Measurements from ENCODE around the gene OR2K2. TPM values are rescaled to one million over a fixed set of nuclear protein-coding genes. Genes with fewer than 3 reads are reported as not detected.
"Not testable (repeated sequence)": the region's sequence is repeated elsewhere in the genome, so short reads cannot be mapped to it uniquely, and the experiment has no call there.

The OR2K2 gene
- total RNA-seq, 1 experiment from 2014 or later: not detected

- intact Hi-C loops (cut with micrococcal nuclease; ENCODE audit: unreplicated experiment): no loop called here
- Histone ChIP-seq H3K27ac (no peak overlapping the region), H3K4me2 (no peak overlapping the region), H3K4me1 (replicated peaks; ENCODE audit: insufficient read depth) (no peaks in the 10 kb centered on the region), H3K4me3 (no peak overlapping the region), H3K27me3 (ENCODE audit: insufficient read depth, low read depth) (no peaks in the 10 kb centered on the region), H3K36me3 (ENCODE audit: low read depth) (no peaks in the 10 kb centered on the region), H3K79me2 (ENCODE audit: low read depth) (no peaks in the 10 kb centered on the region), H3K9me3 (ENCODE audit: insufficient read depth, low read depth) (0 out of 2 replicates have a peak, but pooled peaks cover 3% of the 10 kb centered on the region), H3F3A (ENCODE audit: insufficient read depth, low read depth) (no peaks in the 10 kb centered on the region), H3K9me2 (ENCODE audit: insufficient read depth) (no peaks in the 10 kb centered on the region), H2AFZ (no peak overlapping the region), H4K20me1 (ENCODE audit: insufficient read depth) (no peaks in the 10 kb centered on the region)
- CTCF ChIA-PET: no interaction called here
- no peak for DNase-seq
- no peak for TF ChIP-seq EZH2 (IDR thresholded peaks at IDR 0.05; ENCODE audit: low read depth)
- no peak for TF ChIP-seq CTCF (conservative IDR thresholded peaks at IDR 0.05)
- BruUV-seq (replicated peaks): no TSS peak
- POLR2A ChIA-PET (ENCODE audit: unreplicated experiment): interaction anchor here (0.6 kb wide), 1 partner anchor 259 kb away, joined by 4 read pairs; no protein-coding TSS in a partner anchor
These were observed 9.4 kb downstream of the OR2K2 start for GRCh38 chr9:111320631-111321030.

DNA sequence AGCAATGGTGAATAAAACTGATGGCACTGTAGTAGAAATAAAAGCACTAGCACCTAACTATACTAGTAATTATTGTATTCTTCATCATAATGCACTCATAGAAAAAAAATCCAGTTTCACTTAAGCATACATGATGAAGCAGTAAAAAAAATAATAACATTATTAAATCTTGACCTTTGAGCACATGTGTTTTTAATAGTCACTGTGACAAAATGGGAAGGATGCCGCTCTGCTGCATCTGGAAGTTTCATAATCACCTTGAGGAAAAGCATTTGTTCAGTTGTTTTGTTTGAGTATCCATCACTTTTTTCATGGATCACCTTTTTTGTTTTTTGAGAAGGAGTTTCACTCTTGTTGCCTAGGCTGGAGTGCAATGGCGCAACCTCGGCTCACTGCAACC lies 13.2 kb downstream of the OR2K2 start:
- H4K20me1 ChIP-seq (ENCODE audit: insufficient read depth): no peaks in the 10 kb centered on the region
- ChIA-PET CTCF (interaction anchor here (0.6 kb wide), 1 partner anchor 674 kb away, joined by 5 read pairs; no protein-coding TSS in a partner anchor), POLR2A (ENCODE audit: unreplicated experiment) (no interaction called here)
- no peaks in the 10 kb centered on the region for H3F3A ChIP-seq (ENCODE audit: insufficient read depth, low read depth)
- no peaks in the 10 kb centered on the region for H3K27me3 ChIP-seq (ENCODE audit: insufficient read depth, low read depth)
- 0 out of 2 replicates have a peak, but pooled peaks cover 3% of the 10 kb centered on the region for H3K9me2 ChIP-seq (ENCODE audit: insufficient read depth)
- H3K9me3 ChIP-seq (ENCODE audit: insufficient read depth, low read depth): 0 out of 2 replicates have a peak, but pooled peaks cover 3% of the 10 kb centered on the region
- intact Hi-C loops (cut with micrococcal nuclease; ENCODE audit: unreplicated experiment): no loop called here
- TF ChIP-seq CTCF (conservative IDR thresholded peaks at IDR 0.05) (no peak), EZH2 (IDR thresholded peaks at IDR 0.05; ENCODE audit: low read depth) (no peak)
- no peak for DNase-seq
- no peaks in the 10 kb centered on the region for H3K4me1 ChIP-seq (replicated peaks; ENCODE audit: insufficient read depth)
- BruUV-seq (replicated peaks): no TSS peak
- H3K27ac ChIP-seq: no peak overlapping the region
- no peaks in the 10 kb centered on the region for H3K36me3 ChIP-seq (ENCODE audit: low read depth)
- H3K4me2 ChIP-seq: no peak overlapping the region
- H3K79me2 ChIP-seq (ENCODE audit: low read depth): no peaks in the 10 kb centered on the region
- H3K4me3 ChIP-seq: no peak overlapping the region
- no peak overlapping the region for H2AFZ ChIP-seq

GRCh38 chr9:111305914-111306313 lies 24.1 kb downstream of the OR2K2 start:
- no TSS peak for BruUV-seq (replicated peaks)
- intact Hi-C loops (cut with micrococcal nuclease; ENCODE audit: unreplicated experiment): no loop called here
- H3K79me2 ChIP-seq (ENCODE audit: low read depth): no peaks in the 10 kb centered on the region
- no peaks in the 10 kb centered on the region for H3F3A ChIP-seq (ENCODE audit: insufficient read depth, low read depth)
- no peak overlapping the region for H3K4me3 ChIP-seq
- no peaks in the 10 kb centered on the region for H3K4me1 ChIP-seq (replicated peaks; ENCODE audit: insufficient read depth)
- TF ChIP-seq EZH2 (IDR thresholded peaks at IDR 0.05; ENCODE audit: low read depth) (no peak), CTCF (conservative IDR thresholded peaks at IDR 0.05) (no peak)
- DNase-seq: no peak
- no peaks in the 10 kb centered on the region for H3K9me2 ChIP-seq (ENCODE audit: insufficient read depth)
- H3K27me3 ChIP-seq (ENCODE audit: insufficient read depth, low read depth): no peaks in the 10 kb centered on the region
- no peaks in the 10 kb centered on the region for H3K36me3 ChIP-seq (ENCODE audit: low read depth)
- ChIA-PET CTCF (no interaction called here), POLR2A (ENCODE audit: unreplicated experiment) (no interaction called here)
- H3K27ac ChIP-seq: no peak overlapping the region
- no peaks in the 10 kb centered on the region for H3K9me3 ChIP-seq (ENCODE audit: insufficient read depth, low read depth)
- H3K4me2 ChIP-seq: no peak overlapping the region
- no peaks in the 10 kb centered on the region for H4K20me1 ChIP-seq (ENCODE audit: insufficient read depth)
- H2AFZ ChIP-seq: no peak overlapping the region

DNA sequence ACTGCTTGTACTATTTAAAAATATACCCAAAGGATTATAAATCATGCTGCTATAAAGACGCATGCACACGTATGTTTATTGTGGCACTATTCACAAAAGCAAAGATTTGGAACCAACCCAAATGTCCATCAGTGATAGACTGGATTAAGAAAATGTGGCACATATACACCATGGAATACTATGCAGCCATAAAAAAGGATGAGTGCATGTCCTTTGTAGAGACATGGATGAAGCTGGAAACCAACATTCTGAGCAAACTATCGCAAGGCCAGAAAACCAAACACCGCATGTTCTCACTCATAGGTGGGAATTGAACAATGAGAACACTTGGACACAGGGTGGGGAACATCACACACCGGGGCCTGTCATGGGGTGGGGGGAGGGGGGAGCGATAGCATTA lies 26.0 kb downstream of the OR2K2 start:
- H3K9me2 ChIP-seq (ENCODE audit: insufficient read depth); H3K27me3 ChIP-seq (ENCODE audit: insufficient read depth, low read depth); H3K4me3 ChIP-seq; H4K20me1 ChIP-seq (ENCODE audit: insufficient read depth); intact Hi-C loops (cut with micrococcal nuclease; ENCODE audit: unreplicated experiment); POLR2A ChIA-PET (ENCODE audit: unreplicated experiment); H3K36me3 ChIP-seq (ENCODE audit: low read depth); BruUV-seq (replicated peaks); H3K9me3 ChIP-seq (ENCODE audit: insufficient read depth, low read depth); CTCF ChIA-PET; H3K79me2 ChIP-seq (ENCODE audit: low read depth); H3K4me2 ChIP-seq; H3K4me1 ChIP-seq (replicated peaks; ENCODE audit: insufficient read depth); DNase-seq; H3F3A ChIP-seq (ENCODE audit: insufficient read depth, low read depth); H2AFZ ChIP-seq; H3K27ac ChIP-seq: not testable (repeated sequence)

Measured in PC-9 (cell line).